ENCODE data around the gene PTCH1. TPM values are rescaled to one million over a fixed set of nuclear protein-coding genes. Genes with fewer than 3 reads are reported as not detected.
A peak's percentile ranks its signal among the peaks of the same experiment; 100 is the strongest.

PTCH1 gene
- polyA plus RNA-seq, 3 donors: not detected

DNA sequence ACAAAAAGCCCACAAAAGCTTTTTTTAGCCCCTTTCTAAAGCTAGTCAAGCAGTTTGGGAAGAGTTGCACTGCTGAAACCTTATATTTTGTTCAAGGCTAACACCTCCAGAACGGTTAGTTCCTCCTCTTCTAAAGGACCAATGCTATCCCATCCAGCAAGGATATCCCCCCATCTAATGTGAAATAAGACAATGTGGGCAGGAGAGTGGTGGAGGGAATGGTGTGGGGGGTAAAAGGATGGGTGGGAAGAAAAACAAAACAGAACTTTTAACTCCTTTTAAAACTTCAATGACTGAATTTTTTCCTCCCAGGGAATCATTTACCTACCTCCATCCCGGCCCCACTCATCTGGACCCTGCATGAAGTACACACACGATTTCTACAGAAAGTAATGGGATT lies 21.2 kb downstream of the PTCH1 start:
- Mint-ChIP-seq H3K27me3 (ENCODE audit: low read depth in 3 of 3) (peaks cover 32 to 75% (median 42%) of the 10 kb centered on the region in 3 donors), H3K9me3 (peaks cover 0 to 2% (median 0%) of the 10 kb centered on the region in 7 donors), H3K36me3 (no peaks in the 10 kb centered on the region), H3K4me3 (peak overlapping the region in 1 of 2 donors; percentile 11), H3K4me1 (peaks cover 7% of the 10 kb centered on the region), H3K27ac (no peak overlapping the region)
- Histone ChIP-seq H4K20me1 (ENCODE audit: insufficient read depth, low read length) (no peaks in the 10 kb centered on the region), H3K9me3 (replicated peaks in 1 of 2; ENCODE audit: control insufficient read depth in 1 of 2, insufficient read depth in 1 of 2, low read length in 2 of 2) (no peaks in the 10 kb centered on the region), H2AFZ (ENCODE audit: insufficient read depth, low read depth, low read length, poor library complexity, severe bottlenecking) (no peak overlapping the region), H3K4me1 (ENCODE audit: control insufficient read depth in 1 of 2, insufficient read depth in 2 of 2, low read length in 2 of 2) (no peaks in the 10 kb centered on the region), H3K4me2 (replicated peaks; ENCODE audit: extremely low read depth, low read length, poor library complexity, severe bottlenecking) (no peak overlapping the region), H3K4me3 (replicated peaks in 1 of 3; ENCODE audit: low read depth in 2 of 3, low read length in 3 of 3) (no peak overlapping the region), H3K27ac (ENCODE audit: low read depth in 1 of 2, low read length in 2 of 2) (no peak overlapping the region), H3K9ac (ENCODE audit: insufficient read depth, low read length, poor library complexity, severe bottlenecking) (no peak overlapping the region), H3K36me3 (replicated peaks in 1 of 2; ENCODE audit: control insufficient read depth in 1 of 2, insufficient read depth in 2 of 2, low read length in 2 of 2) (no peaks in the 10 kb centered on the region), H3K27me3 (ENCODE audit: control insufficient read depth in 2 of 2, insufficient read depth in 2 of 2, low read length in 2 of 2) (peaks cover 16 to 50% of the 10 kb centered on the region in 2 donors), H3K79me2 (ENCODE audit: insufficient read depth, low read length) (no peaks in the 10 kb centered on the region)
- WGBS (ENCODE audit: insufficient coverage): no CpG with 5 or more reads among the region's 3 CpGs
- no peak for DNase-seq
- TF ChIP-seq, protein P1, sequence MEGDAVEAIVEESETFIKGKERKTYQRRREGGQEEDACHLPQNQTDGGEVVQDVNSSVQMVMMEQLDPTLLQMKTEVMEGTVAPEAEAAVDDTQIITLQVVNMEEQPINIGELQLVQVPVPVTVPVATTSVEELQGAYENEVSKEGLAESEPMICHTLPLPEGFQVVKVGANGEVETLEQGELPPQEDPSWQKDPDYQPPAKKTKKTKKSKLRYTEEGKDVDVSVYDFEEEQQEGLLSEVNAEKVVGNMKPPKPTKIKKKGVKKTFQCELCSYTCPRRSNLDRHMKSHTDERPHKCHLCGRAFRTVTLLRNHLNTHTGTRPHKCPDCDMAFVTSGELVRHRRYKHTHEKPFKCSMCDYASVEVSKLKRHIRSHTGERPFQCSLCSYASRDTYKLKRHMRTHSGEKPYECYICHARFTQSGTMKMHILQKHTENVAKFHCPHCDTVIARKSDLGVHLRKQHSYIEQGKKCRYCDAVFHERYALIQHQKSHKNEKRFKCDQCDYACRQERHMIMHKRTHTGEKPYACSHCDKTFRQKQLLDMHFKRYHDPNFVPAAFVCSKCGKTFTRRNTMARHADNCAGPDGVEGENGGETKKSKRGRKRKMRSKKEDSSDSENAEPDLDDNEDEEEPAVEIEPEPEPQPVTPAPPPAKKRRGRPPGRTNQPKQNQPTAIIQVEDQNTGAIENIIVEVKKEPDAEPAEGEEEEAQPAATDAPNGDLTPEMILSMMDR (IDR thresholded peaks at IDR 0.05): no peak
- intact Hi-C loops (cut with micrococcal nuclease): no loop called here

DNA sequence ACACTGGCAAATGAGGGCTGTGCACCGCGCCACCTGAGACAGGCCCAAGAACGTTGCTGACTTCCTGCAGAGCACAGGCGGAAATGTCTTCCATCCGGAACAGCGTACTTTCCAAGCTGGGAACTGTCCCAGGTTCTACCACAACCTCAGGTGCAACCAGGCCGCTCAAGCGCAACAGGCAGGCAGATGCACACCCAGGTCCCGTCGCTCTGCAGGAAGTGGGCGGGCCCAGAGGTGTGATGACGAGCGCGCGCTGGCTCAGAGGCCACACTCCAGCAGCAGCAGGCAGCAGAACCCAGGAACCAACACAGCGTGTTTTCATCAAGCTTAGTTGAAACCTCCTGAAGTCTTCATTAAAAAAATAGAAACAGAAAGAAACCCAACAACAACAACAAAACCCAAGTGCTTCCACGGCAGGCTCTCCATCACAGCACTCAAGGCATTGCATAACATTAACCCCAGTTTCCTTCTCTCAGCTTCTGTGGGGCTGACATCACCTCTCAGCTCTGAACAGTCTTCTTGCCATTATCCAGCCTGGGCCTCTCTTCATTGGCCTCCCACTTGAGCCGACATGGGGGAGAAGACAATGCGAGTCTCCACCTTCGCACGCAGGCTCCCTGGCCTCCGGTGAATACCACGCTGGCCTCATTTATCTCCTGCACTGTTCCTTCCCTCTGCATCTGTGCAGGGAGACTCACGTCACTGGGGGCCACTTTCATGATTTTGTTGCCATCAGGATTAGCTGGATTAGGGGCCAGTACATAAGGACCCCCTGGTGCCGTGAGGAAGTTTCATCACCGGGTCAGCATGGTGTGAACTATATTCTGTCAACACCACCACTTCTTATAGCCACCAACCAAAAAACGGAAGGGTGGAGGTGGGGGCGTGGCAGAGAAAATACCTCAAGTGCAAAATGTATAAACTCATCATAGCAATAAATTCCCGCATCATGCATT lies 22.1 kb downstream of the PTCH1 start:
- H3K9ac ChIP-seq (ENCODE audit: insufficient read depth, low read length, poor library complexity, severe bottlenecking): no peak overlapping the region
- TF ChIP-seq, protein P1 (IDR thresholded peaks at IDR 0.05): no peak
- no peak overlapping the region for H2AFZ ChIP-seq (ENCODE audit: insufficient read depth, low read depth, low read length, poor library complexity, severe bottlenecking)

More for the DNA sequence above, 22.1 kb downstream of the PTCH1 start:
- Mint-ChIP-seq H3K27ac (peak overlapping the region in 1 of 7 donors; percentile 48), H3K36me3 (no peaks in the 10 kb centered on the region), H3K9me3 (peaks cover 0 to 2% (median 0%) of the 10 kb centered on the region in 7 donors), H3K4me3 (peak overlapping the region; percentile 42 to 58), H3K27me3 (ENCODE audit: low read depth in 3 of 3) (peaks cover 26 to 69% (median 44%) of the 10 kb centered on the region in 3 donors), H3K4me1 (peaks cover 7% of the 10 kb centered on the region)
- Histone ChIP-seq H3K27me3 (ENCODE audit: control insufficient read depth in 2 of 2, insufficient read depth in 2 of 2, low read length in 2 of 2) (peaks cover 11 to 42% of the 10 kb centered on the region in 2 donors), H4K20me1 (ENCODE audit: insufficient read depth, low read length) (no peaks in the 10 kb centered on the region), H3K4me3 (replicated peaks in 1 of 3; ENCODE audit: low read depth in 2 of 3, low read length in 3 of 3) (no peak overlapping the region), H3K4me2 (replicated peaks; ENCODE audit: extremely low read depth, low read length, poor library complexity, severe bottlenecking) (peak overlapping the region; percentile 15), H3K9me3 (replicated peaks in 1 of 2; ENCODE audit: control insufficient read depth in 1 of 2, insufficient read depth in 1 of 2, low read length in 2 of 2) (no peaks in the 10 kb centered on the region), H3K36me3 (replicated peaks in 1 of 2; ENCODE audit: control insufficient read depth in 1 of 2, insufficient read depth in 2 of 2, low read length in 2 of 2) (no peaks in the 10 kb centered on the region), H3K79me2 (ENCODE audit: insufficient read depth, low read length) (no peaks in the 10 kb centered on the region), H3K27ac (ENCODE audit: low read depth in 1 of 2, low read length in 2 of 2) (no peak overlapping the region), H3K4me1 (ENCODE audit: control insufficient read depth in 1 of 2, insufficient read depth in 2 of 2, low read length in 2 of 2) (no peaks in the 10 kb centered on the region)
- intact Hi-C loops (cut with micrococcal nuclease): no loop called here
- WGBS (ENCODE audit: insufficient coverage): 69% methylated on average over 24 of the region's 29 CpGs
- DNase-seq: no peak

All from CD14-positive monocyte (primary cell).